GM23338 (cell line): ENCODE measurements around the gene SLC25A25. TPM values are rescaled to one million over a fixed set of nuclear protein-coding genes. Genes with fewer than 3 reads are reported as not detected.

Source experiments
- ATAC-seq: fragments of 200-7000 bp; cut with Tn5 transposase; 3 replicates; pipeline ENCODE4 v1.9.1; 2020
- DNase-seq: peaks from one replicate; pipeline ENCODE4 v3.0.0-alpha.2; 2015; ENCODE audit warnings: low spot score
- H2AFZ ChIP-seq: fragments of 200-600 bp; sonication (generic); 2 replicates; pipeline ENCODE4 v1.8.0; 2016; ENCODE audit warnings: antibody characterized with exemption, mild to moderate bottlenecking, moderate library complexity
- H3F3A ChIP-seq: fragments of 200-600 bp; sonication (generic); replicated peaks from 2 replicates; pipeline ENCODE4 v1.8.0; 2017; ENCODE audit warnings: antibody characterized with exemption, mixed run types, low read depth
- H3K27ac ChIP-seq: fragments of 200-600 bp; sonication (generic); 2 replicates; pipeline ENCODE4 v1.6.1; 2016; ENCODE audit warnings: low read depth
- H3K27me3 ChIP-seq: fragments of 200-600 bp; sonication (generic); 2 replicates; pipeline ENCODE4 v1.8.0; 2016; ENCODE audit warnings: mild to moderate bottlenecking, mixed run types, moderate library complexity; ENCODE audit not compliant: insufficient read depth
- H3K36me3 ChIP-seq: fragments of 200-600 bp; sonication (generic); 2 replicates; pipeline ENCODE4 v1.8.0; 2016; ENCODE audit warnings: mild to moderate bottlenecking; ENCODE audit not compliant: insufficient read depth
- H3K4me1 ChIP-seq: fragments of 200-600 bp; sonication (generic); 2 replicates; pipeline ENCODE4 v1.8.0; 2016; ENCODE audit warnings: mild to moderate bottlenecking, moderate library complexity; ENCODE audit not compliant: insufficient read depth
- H3K4me2 ChIP-seq: fragments of 200-600 bp; sonication (generic); 2 replicates; pipeline ENCODE4 v1.7.1; 2017; ENCODE audit warnings: mixed run types
- H3K4me3 ChIP-seq: fragments of 200-600 bp; sonication (generic); 2 replicates; pipeline ENCODE4 v1.6.1; 2016; ENCODE audit warnings: mixed run types
- H3K79me2 ChIP-seq: fragments of 200-600 bp; sonication (generic); replicated peaks from 2 replicates; pipeline ENCODE4 v1.8.0; 2017; ENCODE audit warnings: mild to moderate bottlenecking; ENCODE audit not compliant: insufficient read depth
- H3K9me2 ChIP-seq: fragments of 200-600 bp; sonication (generic); 2 replicates; pipeline ENCODE4 v1.8.0; 2017; ENCODE audit not compliant: insufficient read depth
- H4K20me1 ChIP-seq: fragments of 200-600 bp; sonication (generic); replicated peaks from 2 replicates; pipeline ENCODE4 v1.8.0; 2017; ENCODE audit warnings: mild to moderate bottlenecking; ENCODE audit not compliant: insufficient read depth
- H3K27ac Mint-ChIP-seq: 2 replicates; pipeline ENCODE4 v1.8.0; 2020; ENCODE audit warnings: inconsistent platforms, mild to moderate bottlenecking, moderate library complexity, mixed read lengths
- H3K27me3 Mint-ChIP-seq: 3 replicates; pipeline ENCODE4 v1.8.0; 2022; ENCODE audit warnings: low read depth, mild to moderate bottlenecking, moderate library complexity, mixed read lengths, inconsistent platforms; ENCODE audit not compliant: insufficient read depth, poor library complexity
- H3K36me3 Mint-ChIP-seq: 3 replicates; pipeline ENCODE4 v1.8.0; 2021; ENCODE audit warnings: low read depth, mild to moderate bottlenecking, inconsistent platforms, moderate library complexity, mixed read lengths
- H3K4me1 Mint-ChIP-seq: 3 replicates; pipeline ENCODE4 v1.8.0; 2020; ENCODE audit warnings: mild to moderate bottlenecking, inconsistent platforms, mixed read lengths
- H3K4me3 Mint-ChIP-seq: 3 replicates; pipeline ENCODE4 v1.8.0; 2021; ENCODE audit warnings: moderate library complexity, mild to moderate bottlenecking, inconsistent platforms, mixed read lengths
- H3K9me3 Mint-ChIP-seq: 3 replicates; pipeline ENCODE4 v1.8.0; 2020; ENCODE audit warnings: moderate library complexity, mild to moderate bottlenecking, inconsistent platforms, mixed read lengths
- CTCF ChIP-seq, 2 experiments: fragments of 200-600 bp in 1 of 2; sonication (generic) in 1 of 2; conservative IDR thresholded peaks; 2 replicates each; pipeline versions ENCODE4 v1.5.1 to v1.6.1; 2016 to 2017; ENCODE audit warnings: antibody characterized with exemption in 2 of 2, low read depth in 2 of 2, mild to moderate bottlenecking in 2 of 2, moderate library complexity in 1 of 2
- ETS1 ChIP-seq: IDR thresholded peaks from 2 replicates; pipeline ENCODE4 v1.6.1; 2016; ENCODE audit warnings: antibody characterized with exemption
- EZH2 ChIP-seq: fragments of 200-600 bp; sonication (generic); IDR thresholded peaks from one replicate; pipeline ENCODE4 v1.8.0; 2017; ENCODE audit warnings: antibody characterized with exemption, mild to moderate bottlenecking, low read depth; ENCODE audit not compliant: unreplicated experiment
- EZH2phosphoT487 ChIP-seq: fragments of 200-600 bp; sonication (generic); IDR thresholded peaks from one replicate; pipeline ENCODE4 v1.8.1; 2018; ENCODE audit warnings: antibody characterized with exemption; ENCODE audit not compliant: unreplicated experiment
- NANOG ChIP-seq: IDR thresholded peaks from 2 replicates; pipeline ENCODE4 v1.6.1; 2016; ENCODE audit warnings: antibody characterized with exemption, borderline replicate concordance
- REST ChIP-seq: IDR thresholded peaks from one replicate; pipeline ENCODE4 v1.6.1; 2018; ENCODE audit warnings: antibody characterized with exemption; ENCODE audit not compliant: unreplicated experiment
- STAT1 ChIP-seq: IDR thresholded peaks from one replicate; pipeline ENCODE4 v1.6.1; 2016; ENCODE audit warnings: antibody characterized with exemption; ENCODE audit not compliant: unreplicated experiment
- ZNF114 ChIP-seq: fragments of 250-450 bp; sonication (Bioruptor Pico); IDR thresholded peaks from 2 replicates; pipeline ENCODE4 v1.5.0; 2020; ENCODE audit warnings: mild to moderate bottlenecking, moderate library complexity
- ZNF331 ChIP-seq: fragments of 250-450 bp; sonication (Bioruptor Pico); IDR thresholded peaks from 2 replicates; pipeline ENCODE4 v1.5.0; 2020; ENCODE audit warnings: low read depth, mild to moderate bottlenecking, moderate library complexity
- ZNF462 ChIP-seq: fragments of 250-450 bp; sonication (Bioruptor Pico); IDR thresholded peaks from 2 replicates; pipeline ENCODE4 v1.5.0; 2020; ENCODE audit warnings: mild to moderate bottlenecking, moderate library complexity
- polyA plus RNA-seq: library from polyadenylated mRNA; unstranded; fragments of >200 nt; fragmentation: Nextera tagmentation; extraction: Ambion mirVana; gene quantifications from 2 replicates; pipeline ENCODE4 v1.2.1, GENCODE V29; 2016
- total RNA-seq: library from RNA; depleted of rRNA; stranded (reverse); fragments of >200 nt; shearing (Covaris generic); gene quantifications from 2 replicates; pipeline ENCODE4 v1.2.3, GENCODE V29; 2014

The SLC25A25 gene
- total and polyA plus RNA-seq, 2 experiments from 2014 or later: 7.1 to 27.0 TPM

- no peak overlapping the region for H2AFZ ChIP-seq
- no peak for TF ChIP-seq ZNF114
- no peaks in the 10 kb centered on the region for H3K9me3 Mint-ChIP-seq
Observed at GRCh38 chr9:128027705-128028104, 40.3 kb upstream of the SLC25A25 start.

GRCh38 chr9:128033609-128034008 lies 34.4 kb upstream of the SLC25A25 start:
- H3K4me2 ChIP-seq: no peak overlapping the region
- no peak for DNase-seq
- no peaks in the 10 kb centered on the region for H3K4me1 ChIP-seq
- no peaks in the 10 kb centered on the region for H3K27me3 ChIP-seq
- H2AFZ ChIP-seq: no peak overlapping the region
- Mint-ChIP-seq H3K27ac (no peak overlapping the region), H3K27me3 (peaks cover 13% of the 10 kb centered on the region), H3K36me3 (no peaks in the 10 kb centered on the region), H3K4me3 (no peak overlapping the region), H3K9me3 (no peaks in the 10 kb centered on the region), H3K4me1 (no peaks in the 10 kb centered on the region)
- H4K20me1 ChIP-seq: no peaks in the 10 kb centered on the region
- no peaks in the 10 kb centered on the region for H3K36me3 ChIP-seq
- no peaks in the 10 kb centered on the region for H3F3A ChIP-seq
- no peak overlapping the region for H3K4me3 ChIP-seq
- no peak overlapping the region for H3K27ac ChIP-seq
- ATAC-seq: no peak; the same call in 2 of the 3 replicates
- H3K9me2 ChIP-seq: no peaks in the 10 kb centered on the region
- H3K79me2 ChIP-seq: no peaks in the 10 kb centered on the region
- TF ChIP-seq STAT1 (no peak), ZNF114 (no peak), ETS1 (no peak), ZNF331 (no peak), EZH2 (no peak), CTCF (conservative IDR thresholded peaks at IDR 0.05; ENCODE audit: low read depth in 2 of 2) (no peak), NANOG (no peak), REST (no peak), EZH2phosphoT487 (no peak), ZNF462 (CRISPR knock-in tag) (no peak)

More at GRCh38 chr9:128027705-128028104, 40.3 kb upstream of the SLC25A25 start:
- Histone ChIP-seq H3K27me3 (no peaks in the 10 kb centered on the region), H3F3A (no peaks in the 10 kb centered on the region), H3K4me2 (no peak overlapping the region), H3K79me2 (no peaks in the 10 kb centered on the region), H4K20me1 (no peaks in the 10 kb centered on the region), H3K4me3 (no peak overlapping the region), H3K27ac (no peak overlapping the region), H3K9me2 (no peaks in the 10 kb centered on the region), H3K36me3 (no peaks in the 10 kb centered on the region), H3K4me1 (no peaks in the 10 kb centered on the region)
- no peak for ATAC-seq
- Mint-ChIP-seq H3K4me3 (no peak overlapping the region), H3K4me1 (peaks cover 4% of the 10 kb centered on the region; the same call in 1 of the 3 replicates), H3K36me3 (no peaks in the 10 kb centered on the region), H3K27ac (no peak overlapping the region), H3K27me3 (peaks cover 10% of the 10 kb centered on the region)
- no peak for DNase-seq
